HepG2 (cell line): ENCODE measurements around the gene SOST. TPM values are rescaled to one million over a fixed set of nuclear protein-coding genes. Genes with fewer than 3 reads are reported as not detected.
A peak's percentile ranks its signal among the peaks of the same experiment; 100 is the strongest.

Experiments used
- ARID3A ChIP-seq: IDR thresholded peaks from 2 replicates; pipeline ENCODE4 v1.6.1; 2012; ENCODE audit warnings: low read depth, low read length, improper control_type of control experiment
- FOXA3 ChIP-seq: IDR thresholded peaks from 2 replicates; pipeline ENCODE4 v1.6.1; 2016; ENCODE audit warnings: missing genetic modification reagents, missing compliant biosample characterization
- HMG20A ChIP-seq: IDR thresholded peaks from 2 replicates; pipeline ENCODE4 v1.6.1; 2016; ENCODE audit warnings: borderline replicate concordance
- HMGA1 ChIP-seq: sonication (generic); formaldehyde crosslinking; conservative IDR thresholded peaks from 2 replicates; pipeline ENCODE4 v1.4.0; 2020; ENCODE audit warnings: missing genetic modification reagents
- HNRNPLL ChIP-seq: fragments of 200-400 bp; formaldehyde crosslinking; IDR thresholded peaks from 2 replicates; pipeline ENCODE4 v1.6.1; 2017; ENCODE audit warnings: mild to moderate bottlenecking, low read depth, low read length; ENCODE audit not compliant: poor library complexity, severe bottlenecking
- KLF12 ChIP-seq: sonication (generic); formaldehyde crosslinking; IDR thresholded peaks from 2 replicates; pipeline ENCODE4 v1.4.0; 2020; ENCODE audit warnings: missing genetic modification reagents, borderline replicate concordance
- MYPOP ChIP-seq: sonication (generic); formaldehyde crosslinking; IDR thresholded peaks from 2 replicates; pipeline ENCODE4 v1.8.1; 2023; ENCODE audit warnings: mild to moderate bottlenecking, moderate library complexity, missing genetic modification reagents
- NBN ChIP-seq: fragments of 450-650 bp; conservative IDR thresholded peaks from 2 replicates; pipeline ENCODE4 v1.6.1; 2017
- NFKB2 ChIP-seq: sonication (generic); formaldehyde crosslinking; IDR thresholded peaks from 2 replicates; pipeline ENCODE4 v1.4.0; 2020; ENCODE audit warnings: missing genetic modification reagents, borderline replicate concordance
- SOX5 ChIP-seq: IDR thresholded peaks from 2 replicates; pipeline ENCODE4 v1.6.1; 2016; ENCODE audit warnings: borderline replicate concordance
- U2AF2 ChIP-seq: fragments of 200-400 bp; formaldehyde crosslinking; IDR thresholded peaks from 2 replicates; pipeline ENCODE4 v1.6.1; 2017; ENCODE audit warnings: low read depth, mild to moderate bottlenecking, low read length
- ZBTB2 ChIP-seq: sonication (generic); formaldehyde crosslinking; IDR thresholded peaks from 2 replicates; pipeline ENCODE4 v1.8.0; 2022; ENCODE audit warnings: low read depth, missing genetic modification reagents
- ZNF501 ChIP-seq: sonication (generic); formaldehyde crosslinking; IDR thresholded peaks from 2 replicates; pipeline ENCODE4 v1.5.1; 2020; ENCODE audit warnings: mild to moderate bottlenecking, moderate library complexity, missing genetic modification reagents
- polyA plus RNA-seq, 8 experiments: library from polyadenylated mRNA; depleted of rRNA in 3 of 8; stranded (reverse) in 7 of 8; unstranded in 1 of 8; fragments of >200 nt; fragmentation: Illumina TruSeq in 4 of 8; extraction: Trizol in 4 of 8; gene quantifications; 2 replicates each; pipeline versions ENCODE4 v1.2.1 to v1.2.3, GENCODE V29; 2011 to 2016; ENCODE audit warnings: low read depth in 4 of 8, missing spikeins in 1 of 8, mixed read lengths in 1 of 8; ENCODE audit not compliant: insufficient read depth in 1 of 8
- total RNA-seq, 5 experiments: library from RNA; depleted of rRNA; stranded (reverse); fragments of >200 nt; fragmentation: Illumina TruSeq; extraction: Trizol; gene quantifications; 2 replicates each; pipeline ENCODE4 v1.2.3, GENCODE V29; 2016; ENCODE audit warnings: low read depth in 1 of 5
- TF ChIP-seq, protein P1 (sequence below): sonication (generic); formaldehyde crosslinking; IDR thresholded peaks from 2 replicates; pipeline ENCODE4 v1.4.0; 2020; ENCODE audit warnings: missing genetic modification reagents
- TF ChIP-seq, protein P2 (sequence below): sonication (generic); formaldehyde crosslinking; IDR thresholded peaks from 2 replicates; pipeline ENCODE4 v1.5.0; 2020; ENCODE audit warnings: mild to moderate bottlenecking, missing genetic modification reagents, moderate library complexity

Gene SOST
- total and polyA plus RNA-seq, 2 of the 13 experiments (the other 11 are each of a cell fraction or from before 2014, with no cell fraction given): not detected

- TF ChIP-seq, protein P1, sequence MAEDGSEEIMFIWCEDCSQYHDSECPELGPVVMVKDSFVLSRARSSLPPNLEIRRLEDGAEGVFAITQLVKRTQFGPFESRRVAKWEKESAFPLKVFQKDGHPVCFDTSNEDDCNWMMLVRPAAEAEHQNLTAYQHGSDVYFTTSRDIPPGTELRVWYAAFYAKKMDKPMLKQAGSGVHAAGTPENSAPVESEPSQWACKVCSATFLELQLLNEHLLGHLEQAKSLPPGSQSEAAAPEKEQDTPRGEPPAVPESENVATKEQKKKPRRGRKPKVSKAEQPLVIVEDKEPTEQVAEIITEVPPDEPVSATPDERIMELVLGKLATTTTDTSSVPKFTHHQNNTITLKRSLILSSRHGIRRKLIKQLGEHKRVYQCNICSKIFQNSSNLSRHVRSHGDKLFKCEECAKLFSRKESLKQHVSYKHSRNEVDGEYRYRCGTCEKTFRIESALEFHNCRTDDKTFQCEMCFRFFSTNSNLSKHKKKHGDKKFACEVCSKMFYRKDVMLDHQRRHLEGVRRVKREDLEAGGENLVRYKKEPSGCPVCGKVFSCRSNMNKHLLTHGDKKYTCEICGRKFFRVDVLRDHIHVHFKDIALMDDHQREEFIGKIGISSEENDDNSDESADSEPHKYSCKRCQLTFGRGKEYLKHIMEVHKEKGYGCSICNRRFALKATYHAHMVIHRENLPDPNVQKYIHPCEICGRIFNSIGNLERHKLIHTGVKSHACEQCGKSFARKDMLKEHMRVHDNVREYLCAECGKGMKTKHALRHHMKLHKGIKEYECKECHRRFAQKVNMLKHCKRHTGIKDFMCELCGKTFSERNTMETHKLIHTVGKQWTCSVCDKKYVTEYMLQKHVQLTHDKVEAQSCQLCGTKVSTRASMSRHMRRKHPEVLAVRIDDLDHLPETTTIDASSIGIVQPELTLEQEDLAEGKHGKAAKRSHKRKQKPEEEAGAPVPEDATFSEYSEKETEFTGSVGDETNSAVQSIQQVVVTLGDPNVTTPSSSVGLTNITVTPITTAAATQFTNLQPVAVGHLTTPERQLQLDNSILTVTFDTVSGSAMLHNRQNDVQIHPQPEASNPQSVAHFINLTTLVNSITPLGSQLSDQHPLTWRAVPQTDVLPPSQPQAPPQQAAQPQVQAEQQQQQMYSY (CRISPR knock-in tag): no peak
- TF ChIP-seq ARID3A (0 out of 2 replicates have a peak, but pooled peaks have one; percentile 45), ZBTB2 (no peak), HMG20A (CRISPR knock-in tag) (no peak), FOXA3 (CRISPR knock-in tag) (no peak), MYPOP (CRISPR knock-in tag) (no peak), ZNF501 (CRISPR knock-in tag) (no peak), HNRNPLL (no peak), KLF12 (CRISPR knock-in tag) (peak; percentile 78; the same call in 1 of the 2 replicates), HMGA1 (no peak), U2AF2 (no peak), NFKB2 (CRISPR knock-in tag) (no peak), SOX5 (peak; percentile 24; the same call in 1 of the 2 replicates), NBN (no peak)
- TF ChIP-seq, protein P2, sequence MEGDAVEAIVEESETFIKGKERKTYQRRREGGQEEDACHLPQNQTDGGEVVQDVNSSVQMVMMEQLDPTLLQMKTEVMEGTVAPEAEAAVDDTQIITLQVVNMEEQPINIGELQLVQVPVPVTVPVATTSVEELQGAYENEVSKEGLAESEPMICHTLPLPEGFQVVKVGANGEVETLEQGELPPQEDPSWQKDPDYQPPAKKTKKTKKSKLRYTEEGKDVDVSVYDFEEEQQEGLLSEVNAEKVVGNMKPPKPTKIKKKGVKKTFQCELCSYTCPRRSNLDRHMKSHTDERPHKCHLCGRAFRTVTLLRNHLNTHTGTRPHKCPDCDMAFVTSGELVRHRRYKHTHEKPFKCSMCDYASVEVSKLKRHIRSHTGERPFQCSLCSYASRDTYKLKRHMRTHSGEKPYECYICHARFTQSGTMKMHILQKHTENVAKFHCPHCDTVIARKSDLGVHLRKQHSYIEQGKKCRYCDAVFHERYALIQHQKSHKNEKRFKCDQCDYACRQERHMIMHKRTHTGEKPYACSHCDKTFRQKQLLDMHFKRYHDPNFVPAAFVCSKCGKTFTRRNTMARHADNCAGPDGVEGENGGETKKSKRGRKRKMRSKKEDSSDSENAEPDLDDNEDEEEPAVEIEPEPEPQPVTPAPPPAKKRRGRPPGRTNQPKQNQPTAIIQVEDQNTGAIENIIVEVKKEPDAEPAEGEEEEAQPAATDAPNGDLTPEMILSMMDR: no peak
Measured at GRCh38 chr17:43791589-43791988, 33.0 kb upstream of the SOST start (continued).
